ACHN (cell line): ENCODE results near the gene KANSL1.
A peak's percentile ranks its signal among the peaks of the same experiment; 100 is the strongest.
"Not testable (repeated sequence)": the region's sequence is repeated elsewhere in the genome, so short reads cannot be mapped to it uniquely, and the experiment has no call there.

ENCODE experiments used
- DNase-seq: peaks from one replicate; pipeline ENCODE4 v3.0.0-alpha.2; 2015
- in situ Hi-C: cut with HindIII; loops from 2 replicates; pipeline ENCODE4 v1.10.0; 2017; ENCODE audit warnings: low sequenced_read_pairs, low pct_ligation_motif_present, low pct_unique_long_range_greater_than_20kb

The KANSL1 gene

DNA sequence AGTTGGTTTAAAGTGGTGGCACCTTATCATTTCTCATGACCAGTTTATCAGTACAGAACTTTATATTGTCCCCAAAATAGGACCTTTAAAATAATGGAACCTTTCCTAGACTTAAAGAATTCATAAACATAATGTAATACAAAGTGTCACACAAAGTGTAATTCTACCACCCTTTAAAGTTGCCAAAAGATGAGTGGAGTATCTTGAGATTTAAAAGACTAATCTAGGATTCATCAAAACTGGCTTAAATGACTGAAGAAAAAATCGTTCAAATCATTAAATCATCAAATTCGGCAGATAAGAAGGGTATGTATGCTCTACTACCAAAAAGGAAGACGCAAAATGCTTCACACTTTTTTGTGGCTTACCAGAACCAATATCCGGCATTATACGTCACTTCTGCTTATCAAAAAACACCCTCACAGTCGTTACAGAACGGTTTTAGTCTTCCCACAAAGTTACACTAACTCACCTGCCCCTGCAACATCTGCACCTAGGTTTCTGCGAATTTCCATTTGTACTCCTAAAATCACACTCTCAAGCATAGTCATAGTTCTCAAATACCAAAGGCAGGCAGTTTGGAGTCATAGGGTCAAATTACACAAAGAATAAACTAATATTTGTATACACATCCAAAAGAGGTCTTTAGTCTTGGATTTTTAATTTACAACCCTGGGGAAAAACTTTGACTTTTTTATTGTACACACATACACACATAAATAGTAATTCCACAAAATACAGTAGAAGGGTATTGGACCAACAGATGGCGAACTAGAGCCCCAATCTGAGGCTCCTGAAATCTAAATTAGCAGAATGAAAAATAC is 1.4 kb upstream of the KANSL1 start:
- DNase-seq: peak; percentile 66
- in situ Hi-C loops: no loop called here

DNA sequence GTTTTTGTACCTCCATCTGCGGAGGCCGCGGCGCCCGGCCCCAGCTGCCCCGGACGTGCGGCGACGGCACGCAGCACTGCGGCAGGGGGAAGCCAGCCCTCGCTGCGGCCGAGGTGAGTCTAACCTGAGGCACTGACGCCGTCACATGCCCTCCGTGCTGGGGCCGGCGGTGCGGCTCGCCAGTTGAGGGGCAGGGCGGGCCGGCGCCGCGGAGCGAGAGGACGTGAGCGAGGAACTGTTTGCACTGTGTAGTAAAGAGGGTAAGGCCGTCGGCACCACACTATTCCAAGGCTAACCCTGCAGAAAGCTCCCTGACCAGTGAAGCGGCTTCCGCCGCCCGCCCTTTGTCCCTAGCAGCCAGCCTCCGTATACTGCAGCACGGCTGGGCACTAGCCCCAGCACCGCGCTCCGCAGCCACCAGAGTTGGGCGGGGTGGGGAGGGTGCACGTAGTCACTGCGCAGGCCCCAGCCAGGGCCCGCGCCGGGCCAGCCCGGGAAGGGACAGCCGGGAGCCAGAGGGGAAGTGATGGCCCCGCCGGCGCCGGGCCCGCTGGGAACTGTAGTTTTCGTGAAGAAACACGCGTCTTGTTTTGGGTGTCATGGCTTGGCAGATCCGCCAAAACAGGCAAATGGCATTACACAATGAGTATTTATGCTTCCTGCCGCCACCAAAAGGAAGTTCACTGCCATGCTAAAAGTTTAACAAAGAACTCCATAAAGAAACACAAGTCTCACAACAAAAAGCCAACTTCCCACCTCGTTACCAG is 580 bp upstream of the KANSL1 start:
- peak; percentile 94 for DNase-seq
- in situ Hi-C loops: no loop called here

DNA sequence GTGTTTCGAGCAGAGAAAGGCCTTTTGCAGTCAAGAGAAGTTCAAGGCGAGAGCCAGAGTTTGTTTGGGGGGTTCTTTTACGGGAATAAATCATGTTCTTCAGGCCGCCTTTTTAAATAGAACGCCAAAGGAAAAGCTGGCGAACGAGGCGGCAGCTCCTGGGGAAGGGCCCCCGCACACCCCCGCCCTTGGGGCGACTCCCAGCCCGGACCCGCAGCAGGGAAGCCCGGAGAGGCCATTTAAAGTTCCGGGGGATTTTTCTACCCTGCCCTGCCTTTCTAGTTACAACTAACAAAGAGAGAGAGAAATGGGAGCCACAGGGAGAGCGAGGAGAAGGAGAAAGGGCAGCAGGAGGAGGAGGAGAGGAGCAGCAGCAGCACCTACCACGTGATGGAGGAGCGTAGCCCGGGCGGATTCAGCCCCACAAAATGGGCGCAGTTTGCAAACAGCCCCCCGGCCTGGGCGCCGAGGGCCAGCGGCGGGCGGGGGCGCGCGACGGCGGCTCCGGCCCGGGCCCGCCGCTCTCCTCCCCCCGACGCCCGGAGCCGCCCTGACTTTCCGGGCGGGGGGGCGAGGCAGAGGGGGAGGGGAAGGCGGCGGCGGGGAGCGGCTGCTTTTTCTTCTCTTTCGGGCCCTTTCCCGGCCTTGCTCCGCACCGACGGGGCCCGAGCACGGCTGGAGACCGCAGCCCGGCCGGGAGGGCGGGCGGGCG is 634 bp downstream of the KANSL1 start:
- in situ Hi-C loops: no loop called here
- DNase-seq: peak; percentile 59

DNA sequence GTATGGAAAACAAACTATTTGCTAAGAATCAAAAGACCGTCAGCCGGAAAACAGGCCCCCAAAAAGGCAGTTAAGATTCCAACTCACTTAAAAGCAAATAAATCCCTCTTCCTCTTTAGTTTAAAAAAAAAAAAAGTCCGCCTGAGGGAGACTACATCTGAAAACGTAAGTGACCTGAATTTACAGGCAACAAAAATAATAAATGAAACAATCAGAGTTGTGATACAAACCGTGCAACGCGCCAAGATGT is 1.1 kb downstream of the KANSL1 start:
- DNase-seq: no peak
- in situ Hi-C loops: no loop called here

DNA sequence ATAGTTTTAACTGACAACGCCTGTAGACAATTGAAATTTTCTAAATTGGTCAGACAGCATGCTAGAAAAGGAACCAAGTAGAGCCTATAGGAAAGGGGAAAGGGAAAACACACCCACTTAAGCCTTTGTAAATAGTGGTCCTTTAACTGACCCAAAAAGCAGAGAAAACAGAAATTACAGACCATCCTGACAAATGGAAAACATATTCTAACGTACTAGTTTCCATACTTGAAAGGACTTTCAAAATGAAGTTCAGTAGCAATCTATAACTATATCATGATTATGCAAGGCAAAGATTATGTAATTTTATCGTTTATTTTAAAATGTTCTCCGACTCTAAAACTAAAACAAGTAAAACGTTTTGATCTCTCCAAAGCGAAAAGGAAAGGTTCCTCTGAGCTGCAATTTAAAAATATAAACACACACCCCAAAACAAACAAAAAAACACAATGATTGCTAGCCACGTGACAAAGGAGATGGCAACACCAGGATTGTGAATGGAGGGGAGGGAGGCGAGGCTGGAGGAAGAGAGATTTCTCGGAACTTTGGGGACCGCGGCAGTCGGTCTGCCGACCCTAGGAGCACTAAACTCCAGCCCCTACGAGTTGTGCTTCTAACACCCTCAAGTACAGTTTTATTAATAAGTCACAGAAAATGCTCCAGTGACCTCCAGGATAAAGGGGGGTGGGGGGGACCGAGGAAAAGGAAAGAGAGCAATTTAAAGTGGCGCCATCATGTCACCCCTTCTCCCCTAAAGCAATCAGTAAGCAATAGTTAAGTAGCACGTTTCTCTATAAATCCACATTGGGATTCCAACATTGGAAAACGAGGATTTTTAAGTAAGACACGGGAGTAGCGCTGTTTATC is 1.7 kb downstream of the KANSL1 start:
- in situ Hi-C loops: no loop called here
- peak; percentile 31 for DNase-seq

DNA sequence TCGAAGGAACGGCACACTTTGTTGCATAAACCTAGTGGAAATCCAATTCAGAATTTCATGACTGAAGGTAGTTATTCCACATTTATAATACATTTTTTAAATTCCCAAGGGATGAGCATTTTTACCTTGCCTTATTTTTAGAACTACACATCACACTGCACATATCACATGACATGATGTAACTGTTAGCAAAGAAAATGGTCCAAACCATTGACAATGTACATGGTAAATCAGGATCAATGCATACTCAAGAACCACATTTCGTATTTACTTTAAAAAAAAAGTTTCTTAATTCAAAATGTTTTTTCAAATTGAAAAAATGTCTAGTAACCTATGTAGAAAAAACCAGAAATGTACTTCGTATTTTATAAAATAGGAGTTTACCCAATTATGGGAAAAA is 2.5 kb downstream of the KANSL1 start:
- peak; percentile 24 for DNase-seq
- in situ Hi-C loops: no loop called here

DNA sequence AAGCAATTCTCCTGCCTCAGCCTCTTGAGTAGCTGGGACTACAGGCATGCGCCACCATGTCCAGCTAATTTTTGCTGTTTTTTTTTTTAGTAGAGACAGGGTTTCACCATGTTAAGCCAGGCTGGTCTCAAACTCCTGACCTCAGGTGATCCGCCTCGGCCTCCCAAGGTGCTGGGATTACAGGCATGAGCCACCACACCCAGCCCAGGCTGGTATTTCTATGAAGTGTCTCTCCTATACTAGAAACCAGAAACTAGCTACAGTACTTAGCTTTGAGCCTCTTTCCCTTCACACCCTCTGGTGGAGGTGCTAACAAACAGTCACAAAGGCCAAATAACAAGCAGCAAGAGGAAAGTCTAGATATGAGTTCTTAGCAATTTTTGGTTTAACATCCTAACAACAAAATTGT is 6.4 kb downstream of the KANSL1 start:
- in situ Hi-C loops: not testable (repeated sequence)
- DNase-seq: peak; percentile 45

DNA sequence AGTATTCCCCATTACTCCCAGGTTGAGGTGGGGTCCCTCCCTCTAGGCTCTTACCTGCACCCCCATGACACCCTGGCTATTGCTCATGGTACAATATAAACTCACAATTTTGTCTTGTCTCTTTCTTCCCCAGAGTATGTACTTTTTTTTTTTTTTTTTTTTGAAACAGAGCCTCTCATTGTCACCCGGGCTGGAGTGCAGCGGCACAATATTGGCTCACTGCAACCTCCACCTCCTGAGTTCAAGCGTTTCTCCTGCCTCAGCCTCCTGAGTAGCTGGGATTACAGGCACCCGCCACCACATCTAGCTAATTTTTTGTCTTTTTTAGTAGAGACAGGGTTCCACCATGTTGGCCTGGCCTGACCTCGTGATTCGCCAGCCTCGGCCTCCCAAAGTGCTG is 8.5 kb downstream of the KANSL1 start:
- DNase-seq: no peak
- in situ Hi-C loops: no loop called here

DNA sequence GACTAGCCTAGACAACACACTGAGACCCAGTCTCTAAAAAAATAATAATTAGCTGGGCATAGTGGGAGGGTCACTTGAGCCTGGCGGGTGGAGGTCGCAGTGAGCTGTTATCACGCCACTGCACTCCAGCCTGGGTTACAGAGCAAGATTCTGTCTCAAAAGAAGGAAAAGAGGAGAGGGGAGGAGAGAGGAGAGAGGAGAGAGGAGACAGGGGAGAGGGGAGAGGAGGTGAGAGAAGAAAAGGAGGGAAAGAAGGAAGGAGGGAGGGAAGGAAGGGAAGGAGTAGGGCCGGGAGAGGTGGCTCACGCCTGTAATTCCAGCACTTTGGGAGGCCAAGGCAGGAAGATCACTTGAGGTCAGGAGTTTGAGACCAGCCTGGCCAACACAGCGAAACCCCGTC is 9.8 kb downstream of the KANSL1 start:
- in situ Hi-C loops, DNase-seq: not testable (repeated sequence)

DNA sequence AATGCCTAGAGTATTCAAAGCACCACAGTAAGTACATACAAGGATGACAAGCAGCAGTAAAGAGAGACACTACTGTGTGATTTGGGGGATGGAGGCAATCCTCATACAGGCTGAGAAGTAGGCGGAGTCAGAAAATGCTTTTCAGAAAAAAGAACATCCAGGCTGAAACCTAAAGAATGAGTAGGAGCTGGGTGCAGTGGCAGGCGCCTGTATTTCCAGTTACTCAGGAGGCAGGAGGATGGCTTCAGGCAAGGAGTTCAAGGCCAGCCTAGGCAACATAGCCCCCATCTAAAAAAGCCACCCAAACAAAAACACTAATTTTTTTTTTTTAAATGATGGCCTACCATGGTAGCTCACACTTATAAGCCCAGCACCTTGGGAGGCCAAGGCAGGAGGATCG is 10.3 kb downstream of the KANSL1 start:
- in situ Hi-C loops: no loop called here
- no peak for DNase-seq

DNA sequence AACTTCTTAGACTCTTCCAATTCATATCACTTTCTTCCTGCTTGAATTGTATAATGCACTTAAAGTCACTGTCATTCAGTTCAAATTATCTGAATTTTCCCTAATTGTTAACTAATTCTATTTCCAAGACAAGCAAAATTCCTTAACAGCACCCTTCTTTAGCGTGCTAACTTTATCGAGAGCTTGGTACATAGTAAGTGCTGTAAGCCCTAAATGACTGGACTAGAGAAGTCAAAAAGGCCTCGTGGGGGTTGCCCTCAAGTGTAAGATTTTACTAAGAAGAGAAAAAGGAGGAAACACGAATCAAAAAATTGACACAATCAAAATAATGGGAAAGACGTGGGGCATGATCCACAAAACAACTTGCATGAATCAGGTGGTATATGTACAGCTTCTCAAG is 11.3 kb downstream of the KANSL1 start:
- no peak for DNase-seq
- in situ Hi-C loops: no loop called here

DNA sequence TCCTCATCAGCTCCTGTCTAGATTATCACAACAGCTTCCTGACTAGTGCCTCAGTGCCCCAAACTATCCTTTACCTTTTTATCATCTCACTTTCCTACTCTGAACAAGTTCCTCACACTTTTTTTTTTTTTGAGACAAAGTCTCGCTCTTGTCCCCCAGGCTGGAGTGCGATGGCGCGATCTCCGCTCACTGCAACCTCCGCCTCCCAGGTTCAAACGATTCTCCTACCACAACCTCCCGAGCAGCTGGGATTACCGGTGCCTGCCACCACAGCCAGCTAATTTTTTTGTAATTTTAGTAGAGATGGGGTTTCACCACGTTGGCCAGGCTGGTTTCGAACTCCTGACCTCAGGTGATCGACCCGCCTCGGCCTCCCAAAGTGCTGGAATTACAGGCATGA is 11.9 kb downstream of the KANSL1 start:
- DNase-seq, in situ Hi-C loops: not testable (repeated sequence)

DNA sequence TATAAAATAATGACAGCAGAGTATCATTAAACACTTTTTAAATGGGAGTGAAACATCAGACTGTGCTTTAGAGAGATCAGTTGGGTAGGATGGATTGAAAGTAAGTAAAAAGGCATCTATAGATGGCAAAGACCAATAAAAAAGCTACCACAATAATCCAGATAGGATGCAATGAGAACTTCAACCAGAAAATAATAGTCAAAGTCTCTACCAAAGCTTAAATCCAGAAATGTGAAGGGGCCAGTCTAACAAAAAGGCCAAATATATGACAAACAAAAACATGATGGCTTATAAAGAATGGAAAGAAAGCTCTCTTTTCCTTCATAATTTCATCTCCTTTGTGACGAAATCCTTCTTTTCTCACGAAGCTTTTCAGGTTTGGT is 12.3 kb downstream of the KANSL1 start:
- in situ Hi-C loops: no loop called here
- DNase-seq: no peak

DNA sequence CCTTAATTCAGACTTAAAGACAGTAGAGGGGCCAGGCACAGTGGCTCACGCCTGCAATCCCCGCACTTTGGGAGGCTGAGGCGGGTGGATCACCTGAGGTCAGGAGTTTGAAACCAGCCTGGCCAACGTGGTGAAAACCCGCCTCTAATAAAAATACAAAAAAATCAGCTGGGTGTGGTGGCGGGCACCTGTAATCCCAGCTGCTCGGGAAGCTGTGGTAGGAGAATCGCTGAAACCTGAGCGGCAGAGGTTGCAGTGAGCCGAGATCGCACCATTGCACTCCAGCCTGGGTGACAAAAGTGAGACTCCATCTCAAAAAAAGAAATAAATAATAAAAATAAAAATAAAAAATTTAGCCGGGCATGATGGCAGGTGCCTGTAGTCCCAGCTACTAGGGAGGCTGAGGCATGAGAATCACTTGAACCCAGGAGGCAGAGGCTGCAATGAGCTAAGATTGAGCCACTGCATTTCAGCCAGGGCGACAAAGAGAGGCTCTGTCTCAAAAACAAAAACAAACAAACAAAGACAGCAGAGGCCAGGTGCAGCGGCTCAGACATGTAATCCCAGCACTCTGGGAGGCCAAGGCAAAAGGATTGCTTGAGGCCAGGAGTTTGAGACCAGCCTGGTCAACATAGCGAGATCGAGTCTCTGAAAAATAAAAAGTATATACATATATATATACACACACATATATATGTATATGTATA is 12.9 kb downstream of the KANSL1 start:
- DNase-seq, in situ Hi-C loops: not testable (repeated sequence)

DNA sequence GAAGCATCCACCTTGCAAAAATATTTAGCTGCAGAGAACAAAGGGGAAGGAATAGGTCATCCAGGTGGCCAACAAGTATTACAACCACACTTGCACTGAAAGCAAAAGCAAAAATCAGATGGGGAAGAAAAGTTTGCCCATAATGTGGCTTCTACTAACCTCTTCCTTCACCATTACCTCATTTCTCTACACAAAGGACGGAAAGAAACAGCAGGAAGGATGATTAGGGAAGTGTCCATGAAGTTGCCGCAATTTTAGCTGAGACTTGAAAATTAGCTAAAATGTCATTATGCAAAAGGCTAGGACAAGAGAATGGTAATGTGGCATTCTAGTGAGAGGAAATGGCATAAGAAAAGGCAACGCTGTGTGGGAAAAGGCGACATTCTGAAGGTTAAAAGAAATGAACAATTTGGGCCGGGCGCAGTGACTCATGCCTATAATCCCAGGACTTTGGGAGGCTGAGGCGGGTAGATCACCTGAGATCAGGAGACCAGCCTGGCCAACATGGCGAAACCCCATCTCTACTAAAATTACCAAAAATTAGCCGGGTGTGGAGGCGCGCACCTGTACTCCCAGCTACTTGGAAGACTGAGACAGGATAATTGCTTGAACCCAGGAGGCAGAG is 13.7 kb downstream of the KANSL1 start:
- in situ Hi-C loops: no loop called here
- DNase-seq: no peak

DNA sequence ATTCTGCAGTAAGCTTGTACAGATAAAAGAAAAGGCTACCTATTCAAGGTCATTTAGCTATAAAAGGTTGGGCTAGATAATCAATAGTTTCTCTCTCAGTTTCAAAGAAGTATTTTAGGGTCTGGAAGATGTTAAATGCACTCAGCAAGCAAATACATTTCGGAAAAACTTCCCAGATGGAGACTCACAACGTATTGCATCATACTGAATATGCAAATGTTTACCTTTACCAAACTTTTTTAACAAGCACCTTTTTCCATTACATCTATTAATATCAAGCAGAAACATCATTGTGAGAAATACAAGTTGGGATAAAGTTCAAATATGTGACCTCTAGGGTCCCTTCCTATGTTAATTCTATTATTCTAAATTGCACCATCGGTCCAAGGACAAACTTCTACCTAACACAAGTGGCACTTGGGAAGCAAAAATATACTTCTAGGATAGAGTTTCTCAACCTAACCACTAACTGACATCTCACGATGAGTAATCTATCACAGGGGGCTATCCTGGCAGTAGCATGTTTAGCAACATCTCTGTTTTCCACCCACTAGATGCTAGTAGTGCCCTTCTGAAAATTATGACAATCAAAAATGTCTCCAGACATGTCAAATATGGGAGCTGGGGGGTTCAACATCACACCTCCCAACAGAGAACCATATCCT is 14.5 kb downstream of the KANSL1 start:
- DNase-seq: no peak
- in situ Hi-C loops: no loop called here

DNA sequence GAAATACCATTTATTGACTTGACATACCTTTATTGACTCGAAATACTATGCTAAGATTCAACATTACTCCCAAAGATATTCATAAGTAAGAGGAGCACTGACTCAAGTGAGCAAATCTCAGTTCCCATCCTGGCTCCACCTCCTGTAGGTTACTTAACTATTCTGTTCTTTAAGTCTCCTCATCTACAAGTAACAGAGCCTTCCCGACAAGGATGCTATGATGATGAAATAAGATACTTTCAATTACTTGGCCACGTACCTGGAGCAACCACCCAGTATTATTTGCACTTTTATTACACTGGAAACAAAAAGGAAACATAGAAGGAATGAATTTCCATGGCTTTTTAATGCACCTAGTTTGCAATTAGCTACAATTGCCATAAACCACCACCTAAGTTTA is 16.3 kb downstream of the KANSL1 start:
- DNase-seq: no peak
- in situ Hi-C loops: no loop called here
